Measurements from ENCODE around the gene NME3.

The NME3 gene

DNA sequence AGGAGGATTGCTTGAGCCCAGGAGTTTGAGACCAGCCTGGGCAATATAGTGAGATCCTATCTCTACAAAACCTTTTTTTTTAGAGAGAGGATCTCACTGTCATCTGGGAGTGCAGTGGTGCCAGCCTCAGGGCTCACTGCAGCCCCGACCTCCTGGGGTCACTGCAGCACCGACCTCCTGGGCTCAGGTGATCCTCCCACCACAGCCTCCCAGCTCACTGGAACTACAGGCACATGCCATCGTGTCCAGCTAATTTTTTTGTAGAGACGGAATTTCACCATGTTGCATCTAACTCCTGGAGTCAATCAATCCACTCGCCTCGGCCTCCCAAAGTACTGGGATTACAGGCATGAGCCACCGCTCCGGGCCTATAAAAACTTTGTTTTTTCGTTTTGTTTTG is 50.0 kb downstream of the NME3 start:
- DNase-seq = no peak

All from HCEC 1CT (cell line).